Activated CD4-positive, alpha-beta T cell treated with anti-CD3 and anti-CD28 coated beads, Interleukin-2, Interleukin-4, amounts not matched to agents 100 ng/mL and 50 ng/mL, durations not matched to agents 16 hours and 8 hours (primary cell): Measurements from ENCODE around the gene NBL1.

Experiments used
- DNase-seq: peaks from one replicate; pipeline ENCODE4 v3.0.0-alpha.2; 2020; ENCODE audit warnings: low spot score

Gene NBL1

DNA sequence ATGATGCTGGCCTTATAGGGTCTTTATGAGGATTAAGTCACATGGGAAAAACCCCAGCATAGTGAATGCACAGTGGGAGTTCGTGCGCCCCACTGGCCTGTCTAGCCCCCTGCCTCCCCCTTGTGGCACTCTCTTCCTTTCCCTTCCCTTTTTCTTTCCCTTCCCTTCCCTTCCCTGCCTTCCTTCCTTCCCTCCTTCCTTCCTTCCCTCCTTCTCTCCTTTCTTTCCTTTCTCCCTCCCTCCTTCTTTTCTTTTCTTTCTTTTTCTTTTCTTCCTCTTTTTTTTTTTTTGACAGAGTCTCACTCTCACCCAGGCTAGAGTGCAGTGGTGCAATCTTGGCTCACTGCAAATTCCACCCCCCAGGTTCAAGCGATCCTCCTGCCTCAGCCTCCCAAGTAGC is 59.2 kb downstream of the NBL1 start:
- no peak for DNase-seq

DNA sequence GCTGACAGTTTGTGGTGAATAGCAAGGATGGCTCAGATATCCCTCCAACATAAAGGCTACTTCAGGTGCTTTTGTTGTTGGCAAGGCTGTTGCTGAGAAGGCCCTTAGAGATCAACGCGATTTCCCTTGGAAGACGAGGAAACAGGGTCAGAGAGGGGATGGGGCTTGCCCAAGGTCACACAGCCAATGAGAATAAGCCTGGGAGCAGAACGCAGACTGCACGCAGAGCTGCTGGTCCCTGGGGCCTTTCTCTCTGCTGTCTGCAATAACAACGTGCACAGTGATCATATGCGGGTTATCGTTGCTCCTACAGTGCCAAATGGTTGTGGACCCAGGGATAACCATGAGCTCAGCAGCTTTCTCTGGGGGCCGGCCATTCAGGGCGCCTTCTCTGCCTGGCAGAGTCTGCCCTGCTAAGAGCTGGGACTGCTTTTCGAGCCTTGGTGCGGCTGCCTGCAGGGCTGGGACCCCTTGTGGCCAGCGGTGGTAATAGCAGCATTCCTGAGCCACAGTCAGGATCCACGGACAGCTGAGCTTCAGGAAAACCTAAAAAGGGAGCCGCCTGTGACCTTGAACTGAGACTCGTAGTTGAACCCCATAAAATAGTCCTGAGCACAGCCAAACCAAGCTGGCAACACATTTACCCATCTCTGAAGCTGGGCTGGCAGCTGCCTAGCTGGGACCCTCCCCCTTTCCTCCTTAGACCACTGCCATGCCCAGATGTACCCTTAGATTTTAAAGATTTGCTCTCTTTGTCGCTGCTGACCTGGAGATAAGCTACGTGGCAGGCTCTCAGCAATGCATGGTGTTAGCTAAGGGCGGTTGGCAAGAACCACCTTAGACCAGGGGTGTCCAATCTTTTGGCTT is 60.4 kb downstream of the NBL1 start:
- peak; percentile 52 for DNase-seq

GRCh38 chr1:19705464-19705863 is 61.4 kb downstream of the NBL1 start:
- DNase-seq = no peak

DNA sequence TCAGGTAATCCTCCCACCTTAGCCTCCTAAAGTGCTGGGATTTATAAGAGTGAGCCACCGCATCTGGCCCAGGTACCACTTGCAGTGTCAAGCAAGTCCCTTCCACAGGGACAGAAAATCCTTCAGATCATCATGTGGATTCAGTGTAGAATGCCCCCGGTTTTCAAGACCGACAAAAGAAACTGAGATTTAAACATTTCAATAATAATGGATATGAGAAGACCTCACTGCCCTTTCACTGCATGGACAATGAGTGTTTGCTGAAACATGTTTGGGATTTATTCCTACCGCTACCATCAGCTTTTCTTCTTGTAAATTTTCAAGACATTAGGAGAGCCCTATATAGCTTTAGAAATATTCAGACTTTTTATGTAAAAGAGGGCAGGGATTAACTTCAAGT is 62.0 kb downstream of the NBL1 start:
- DNase-seq = no peak
